BE2C (cell line): ENCODE data around the gene JPT1.

Source experiments
- DNase-seq: peaks from one replicate; pipeline ENCODE4 v3.0.0-alpha.2; 2020
- H3K27me3 ChIP-seq: fragments of 250-450 bp; sonication (Bioruptor Pico); 2 replicates; pipeline ENCODE4 v1.5.1; 2020; ENCODE audit warnings: mild to moderate bottlenecking
- H3K36me3 ChIP-seq: fragments of 250-450 bp; sonication (Bioruptor Pico); 2 replicates; pipeline ENCODE4 v1.5.1; 2020; ENCODE audit warnings: mild to moderate bottlenecking
- H3K4me1 ChIP-seq: fragments of 250-450 bp; sonication (Bioruptor Pico); 2 replicates; pipeline ENCODE4 v1.5.1; 2020
- H3K4me3 ChIP-seq: 2 replicates; pipeline ENCODE4 v1.5.1; 2011; ENCODE audit warnings: low read depth, low read length
- H3K9me3 ChIP-seq: fragments of 250-450 bp; sonication (Bioruptor Pico); 2 replicates; pipeline ENCODE4 v1.5.1; 2020
- TF ChIP-seq, protein P1 (sequence below): IDR thresholded peaks from 2 replicates; pipeline ENCODE4 v1.5.1; 2012; ENCODE audit warnings: mild to moderate bottlenecking, low read depth, low read length

Gene JPT1

DNA sequence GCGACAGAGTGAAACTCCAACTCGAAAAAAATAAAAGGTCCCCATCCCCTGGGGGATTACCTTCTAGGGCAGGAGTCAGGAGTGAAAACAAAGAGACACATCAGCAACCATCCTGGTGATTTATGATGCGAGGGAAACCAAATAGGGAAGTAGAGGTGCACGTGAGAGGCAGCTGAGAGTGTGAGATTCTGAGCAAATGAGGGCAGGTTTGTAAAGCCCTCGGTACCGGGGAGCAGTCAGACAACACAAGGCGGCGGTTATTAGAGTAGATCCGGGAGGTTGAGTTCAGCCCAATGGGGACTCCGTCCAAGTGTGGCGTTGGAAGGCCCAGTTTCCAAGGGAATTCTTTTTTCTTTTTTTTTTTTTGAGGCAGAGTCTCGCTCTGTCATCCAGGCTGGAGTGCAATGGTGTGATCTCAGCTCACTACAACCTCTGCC lies 51.9 kb downstream of the JPT1 start:
- Histone ChIP-seq H3K36me3 (no peaks in the 10 kb centered on the region), H3K4me3 (no peak overlapping the region), H3K27me3 (no peaks in the 10 kb centered on the region), H3K4me1 (no peaks in the 10 kb centered on the region), H3K9me3 (no peaks in the 10 kb centered on the region)
- TF ChIP-seq, protein P1, sequence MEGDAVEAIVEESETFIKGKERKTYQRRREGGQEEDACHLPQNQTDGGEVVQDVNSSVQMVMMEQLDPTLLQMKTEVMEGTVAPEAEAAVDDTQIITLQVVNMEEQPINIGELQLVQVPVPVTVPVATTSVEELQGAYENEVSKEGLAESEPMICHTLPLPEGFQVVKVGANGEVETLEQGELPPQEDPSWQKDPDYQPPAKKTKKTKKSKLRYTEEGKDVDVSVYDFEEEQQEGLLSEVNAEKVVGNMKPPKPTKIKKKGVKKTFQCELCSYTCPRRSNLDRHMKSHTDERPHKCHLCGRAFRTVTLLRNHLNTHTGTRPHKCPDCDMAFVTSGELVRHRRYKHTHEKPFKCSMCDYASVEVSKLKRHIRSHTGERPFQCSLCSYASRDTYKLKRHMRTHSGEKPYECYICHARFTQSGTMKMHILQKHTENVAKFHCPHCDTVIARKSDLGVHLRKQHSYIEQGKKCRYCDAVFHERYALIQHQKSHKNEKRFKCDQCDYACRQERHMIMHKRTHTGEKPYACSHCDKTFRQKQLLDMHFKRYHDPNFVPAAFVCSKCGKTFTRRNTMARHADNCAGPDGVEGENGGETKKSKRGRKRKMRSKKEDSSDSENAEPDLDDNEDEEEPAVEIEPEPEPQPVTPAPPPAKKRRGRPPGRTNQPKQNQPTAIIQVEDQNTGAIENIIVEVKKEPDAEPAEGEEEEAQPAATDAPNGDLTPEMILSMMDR, result no peak
- DNase-seq, result no peak

DNA sequence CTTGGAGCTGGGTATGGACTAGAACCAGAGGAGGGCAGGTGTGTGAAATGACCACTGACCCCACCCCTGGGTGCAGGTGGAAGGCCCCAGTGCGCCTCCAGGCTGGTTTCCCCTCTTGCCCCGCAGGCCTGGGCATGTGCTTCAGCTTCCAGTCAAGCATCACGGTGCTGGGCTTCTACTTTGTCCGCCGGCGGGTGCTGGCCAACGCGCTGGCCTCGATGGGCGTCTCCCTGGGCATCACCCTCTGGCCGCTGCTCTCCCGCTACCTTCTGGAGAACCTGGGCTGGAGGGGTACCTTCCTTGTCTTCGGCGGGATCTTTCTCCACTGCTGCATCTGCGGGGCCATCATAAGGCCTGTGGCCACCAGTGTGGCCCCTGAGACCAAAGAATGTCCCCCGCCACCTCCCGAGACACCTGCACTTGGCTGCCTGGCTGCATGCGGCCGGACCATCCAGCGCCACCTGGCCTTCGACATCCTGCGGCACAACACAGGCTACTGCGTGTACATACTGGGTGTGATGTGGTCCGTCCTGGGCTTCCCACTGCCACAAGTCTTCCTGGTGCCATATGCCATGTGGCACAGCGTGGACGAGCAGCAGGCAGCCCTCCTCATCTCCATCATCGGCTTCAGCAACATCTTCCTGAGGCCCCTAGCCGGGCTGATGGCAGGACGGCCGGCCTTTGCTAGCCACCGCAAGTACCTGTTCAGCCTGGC lies 54.3 kb downstream of the JPT1 start:
- no peaks in the 10 kb centered on the region for H3K27me3 ChIP-seq
- no peaks in the 10 kb centered on the region for H3K9me3 ChIP-seq
- no peak overlapping the region for H3K4me3 ChIP-seq
- DNase-seq, result no peak
- TF ChIP-seq, protein P1, result no peak
- H3K4me1 ChIP-seq, result no peaks in the 10 kb centered on the region
- H3K36me3 ChIP-seq, result no peaks in the 10 kb centered on the region

DNA sequence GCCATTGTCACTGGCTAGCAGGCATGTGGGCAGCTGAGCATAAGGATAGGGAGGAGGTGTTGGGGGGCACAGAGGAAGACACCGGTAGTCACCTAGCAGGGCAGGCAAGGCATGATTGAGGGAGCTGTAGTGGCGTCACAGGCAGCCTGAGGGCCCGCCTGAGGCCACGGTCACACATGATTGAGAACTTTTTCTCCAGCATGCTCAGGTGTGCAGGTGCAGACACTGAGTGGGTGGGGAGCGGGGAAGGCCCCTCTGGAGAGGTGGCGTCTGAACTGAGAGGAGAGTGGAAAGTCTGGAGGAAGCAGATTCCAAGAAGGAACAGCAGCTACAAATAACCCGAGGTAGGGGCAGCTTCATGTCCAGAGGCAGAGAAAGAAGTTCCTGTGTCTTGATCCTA lies 55.5 kb downstream of the JPT1 start:
- H3K4me3 ChIP-seq, result no peak overlapping the region
- no peaks in the 10 kb centered on the region for H3K4me1 ChIP-seq
- H3K36me3 ChIP-seq, result no peaks in the 10 kb centered on the region

GRCh38 chr17:75097865-75098264 lies 56.4 kb downstream of the JPT1 start:
- TF ChIP-seq, protein P1, result no peak
- no peaks in the 10 kb centered on the region for H3K4me1 ChIP-seq

More for the DNA sequence above, 55.5 kb downstream of the JPT1 start:
- no peak for DNase-seq
- TF ChIP-seq, protein P1, result no peak
- H3K27me3 ChIP-seq, result no peaks in the 10 kb centered on the region
- H3K9me3 ChIP-seq, result no peaks in the 10 kb centered on the region

DNA sequence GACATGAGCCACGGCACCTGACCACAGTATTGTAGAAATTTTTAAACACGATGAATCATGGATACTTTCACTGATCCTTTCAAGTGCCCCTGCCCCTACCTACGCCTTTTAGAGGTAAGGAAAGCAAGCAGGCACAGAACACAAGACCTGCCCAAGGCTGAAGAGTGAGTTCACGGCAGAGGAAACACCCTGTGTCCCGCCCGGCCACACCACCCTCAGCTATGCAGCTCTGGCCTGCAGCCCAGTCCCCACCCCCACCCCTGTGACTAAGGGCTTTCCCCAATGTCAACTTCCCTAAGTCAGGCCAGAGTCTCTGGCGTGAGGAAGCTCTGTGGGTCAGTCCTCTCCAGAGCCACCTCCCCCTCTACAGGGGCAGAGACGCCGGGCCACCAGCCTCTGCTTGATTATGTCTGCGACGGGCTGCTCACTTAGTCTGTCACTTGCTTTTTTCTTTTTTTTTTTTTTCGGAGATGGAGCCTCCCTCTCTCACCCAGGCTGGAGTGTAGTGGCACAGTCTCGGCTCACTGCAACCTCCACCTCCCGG lies 58.2 kb downstream of the JPT1 start:
- Histone ChIP-seq H3K4me1 (no peaks in the 10 kb centered on the region), H3K4me3 (no peak overlapping the region), H3K27me3 (no peaks in the 10 kb centered on the region), H3K36me3 (no peaks in the 10 kb centered on the region), H3K9me3 (no peaks in the 10 kb centered on the region)
- DNase-seq, result no peak
- TF ChIP-seq, protein P1, result no peak

More at GRCh38 chr17:75097865-75098264, 56.4 kb downstream of the JPT1 start:
- Histone ChIP-seq H3K36me3 (no peaks in the 10 kb centered on the region), H3K9me3 (no peaks in the 10 kb centered on the region), H3K4me3 (no peak overlapping the region), H3K27me3 (no peaks in the 10 kb centered on the region)
- no peak for DNase-seq

DNA sequence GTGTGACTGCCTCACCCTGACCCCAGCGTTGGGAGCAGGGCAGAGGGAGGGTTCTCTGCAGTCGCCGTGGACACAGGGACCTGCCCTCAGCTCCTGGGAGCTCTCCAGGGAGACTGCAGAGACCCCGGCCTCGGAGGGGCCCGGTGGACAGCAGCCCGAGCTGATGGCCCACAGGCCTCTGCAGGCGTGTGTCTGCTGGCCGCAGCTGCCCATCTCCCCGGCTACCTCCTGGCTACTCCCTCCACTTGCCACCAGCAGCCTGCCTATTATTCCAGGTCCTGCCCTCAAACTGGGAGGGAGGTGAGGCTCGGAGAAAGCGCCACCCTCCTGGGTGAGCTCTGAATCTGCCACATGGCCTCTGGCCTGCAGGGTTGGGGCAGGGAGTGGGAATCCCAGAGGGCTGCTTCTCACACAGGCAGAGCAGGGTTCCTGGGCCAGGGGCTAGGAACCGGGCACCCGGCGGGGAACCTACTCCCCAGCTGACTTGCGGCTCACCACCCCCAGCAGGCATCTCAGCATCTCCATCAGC lies 59.4 kb downstream of the JPT1 start:
- TF ChIP-seq, protein P1, result no peak

More for the DNA sequence above, 59.4 kb downstream of the JPT1 start:
- Histone ChIP-seq H3K4me3 (no peak overlapping the region), H3K36me3 (no peaks in the 10 kb centered on the region), H3K27me3 (no peaks in the 10 kb centered on the region), H3K4me1 (no peaks in the 10 kb centered on the region), H3K9me3 (no peaks in the 10 kb centered on the region)
- no peak for DNase-seq
